OCI-LY3 (cell line): Measurements from ENCODE around the gene NRSN2.

ENCODE experiments used
- H2AFZ ChIP-seq: fragments of 200-600, 300-600 bp; shearing (Covaris generic); 2 replicates; pipeline ENCODE4 v1.6.0; 2014; ENCODE audit warnings: antibody characterized with exemption, low read depth, low read length
- H3K27ac ChIP-seq: fragments of 200-600, 300-600 bp; sonication (generic); 2 replicates; pipeline ENCODE4 v1.5.1; 2014; ENCODE audit warnings: mild to moderate bottlenecking, low read length, moderate library complexity, mixed read lengths
- H3K27me3 ChIP-seq: fragments of 200-600, 300-600 bp; sonication (generic); 2 replicates; pipeline ENCODE4 v1.6.1; 2014; ENCODE audit warnings: low read depth, low read length, mixed read lengths
- H3K36me3 ChIP-seq: fragments of 200-600, 300-600 bp; sonication (generic); replicated peaks from 2 replicates; pipeline ENCODE3; 2014; ENCODE audit warnings: low read depth, low read length, mixed read lengths
- H3K4me1 ChIP-seq: fragments of 300-600, 200-600 bp; sonication (generic); 2 replicates; pipeline ENCODE4 v1.6.1; 2014; ENCODE audit warnings: low read length, mixed read lengths
- H3K4me2 ChIP-seq: fragments of 200-600, 300-600 bp; sonication (generic); 2 replicates; pipeline ENCODE4 v1.6.1; 2014; ENCODE audit warnings: low read length, mixed read lengths
- H3K4me3 ChIP-seq: fragments of 300-600, 200-600 bp; sonication (generic); 2 replicates; pipeline ENCODE4 v1.5.1; 2014; ENCODE audit warnings: antibody characterized with exemption, mild to moderate bottlenecking, low read length, moderate library complexity
- H3K79me2 ChIP-seq: fragments of 300-600, 200-600 bp; shearing (Covaris generic); 2 replicates; pipeline ENCODE4 v1.6.1; 2014; ENCODE audit warnings: mild to moderate bottlenecking, low read length, mixed read lengths
- H3K9ac ChIP-seq: fragments of 300-600, 200-600 bp; shearing (Covaris generic); 2 replicates; pipeline ENCODE4 v1.6.0; 2014; ENCODE audit warnings: mild to moderate bottlenecking, low read length, moderate library complexity
- H3K9me3 ChIP-seq: fragments of 200-600, 300-600 bp; shearing (Covaris generic); 2 replicates; pipeline ENCODE4 v1.6.1; 2014; ENCODE audit warnings: low read length, mixed read lengths; ENCODE audit not compliant: insufficient read depth
- H4K20me1 ChIP-seq: fragments of 200-600, 300-600 bp; sonication (generic); 2 replicates; pipeline ENCODE4 v1.6.1; 2016; ENCODE audit warnings: low read length, mixed read lengths; ENCODE audit not compliant: insufficient read depth
- CTCF ChIP-seq: fragments of 200-600, 300-600 bp; sonication (generic); IDR thresholded peaks from 2 replicates; pipeline ENCODE4 v1.5.1; 2014; ENCODE audit warnings: antibody characterized with exemption, low read length, low read depth
- EZH2phosphoT487 ChIP-seq: fragments of 200-600 bp; shearing (Covaris generic); IDR thresholded peaks from 2 replicates; pipeline ENCODE4 v1.6.1; 2018; ENCODE audit warnings: antibody characterized with exemption, mixed run types, low read depth

Gene NRSN2

DNA sequence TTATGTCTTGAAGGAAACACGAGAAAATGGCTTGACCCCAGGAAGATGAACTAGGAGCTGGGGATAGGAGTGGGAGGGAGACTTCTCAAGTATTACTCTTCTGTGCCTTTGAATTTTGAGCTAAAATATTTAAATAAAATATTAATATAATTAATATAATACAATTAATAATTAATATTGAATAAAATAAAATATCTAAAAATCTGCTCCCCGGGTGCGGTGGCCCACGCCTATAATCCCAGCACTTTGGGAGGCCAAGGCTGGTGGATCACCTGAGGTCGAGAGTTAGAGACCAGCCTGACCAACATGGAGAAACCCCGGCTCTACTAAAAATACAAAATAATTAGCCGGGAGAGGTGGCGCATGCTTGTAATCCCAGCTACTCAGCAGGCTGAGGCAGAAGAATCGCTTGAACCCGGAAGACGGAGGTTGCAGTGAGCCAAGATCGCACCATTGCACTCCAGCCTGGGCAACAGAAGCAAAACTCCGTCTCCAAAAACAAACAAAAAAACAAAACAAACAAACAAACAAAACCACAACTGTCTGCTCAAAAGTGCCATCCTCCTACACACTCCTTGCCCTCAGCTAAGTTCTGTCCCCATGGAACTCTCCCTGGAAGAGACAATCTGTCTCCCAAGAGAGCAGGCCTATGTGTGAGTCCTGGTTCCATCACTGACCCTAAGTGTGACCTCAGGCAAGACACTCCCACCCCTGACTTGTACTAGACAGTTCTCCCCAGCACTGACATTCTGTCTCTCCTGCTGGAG is 20.0 kb downstream of the NRSN2 start:
- no peak for TF ChIP-seq EZH2phosphoT487
- no peak for TF ChIP-seq CTCF
- no peaks in the 10 kb centered on the region for H3K36me3 ChIP-seq
- no peak overlapping the region for H3K9ac ChIP-seq
- no peaks in the 10 kb centered on the region for H3K27me3 ChIP-seq
- H3K4me1 ChIP-seq = peaks cover 14% of the 10 kb centered on the region
- no peak overlapping the region for H3K4me3 ChIP-seq
- H2AFZ ChIP-seq = no peak overlapping the region
- H3K9me3 ChIP-seq = no peaks in the 10 kb centered on the region
- H3K79me2 ChIP-seq = no peaks in the 10 kb centered on the region
- H3K4me2 ChIP-seq = no peak overlapping the region
- no peak overlapping the region for H3K27ac ChIP-seq
- H4K20me1 ChIP-seq = no peaks in the 10 kb centered on the region

GRCh38 chr20:367486-367887 is 20.6 kb downstream of the NRSN2 start:
- Histone ChIP-seq H3K4me1 (peaks cover 16% of the 10 kb centered on the region), H3K9ac (no peak overlapping the region), H3K36me3 (no peaks in the 10 kb centered on the region)

DNA sequence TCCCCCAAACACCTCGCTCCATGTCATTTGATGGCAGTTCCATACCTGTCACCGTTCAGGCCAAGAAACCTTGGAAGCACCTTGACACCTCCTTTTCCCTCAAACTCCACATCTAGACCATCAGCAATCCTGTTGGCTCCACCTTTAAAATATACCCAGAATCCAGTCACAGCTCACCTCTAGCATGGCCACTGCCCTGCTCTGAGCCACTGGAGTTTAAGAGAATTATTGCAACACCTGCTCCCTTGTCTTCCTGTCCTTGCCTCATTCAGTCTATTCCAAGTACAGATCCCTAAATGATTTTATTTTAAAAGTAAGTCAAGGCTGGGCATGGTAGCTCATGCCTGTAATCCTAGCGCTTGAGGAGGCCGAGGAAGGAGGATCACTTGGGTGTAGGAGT is 22.0 kb downstream of the NRSN2 start:
- Histone ChIP-seq H3K4me2 (no peak overlapping the region), H3K79me2 (no peaks in the 10 kb centered on the region), H3K36me3 (no peaks in the 10 kb centered on the region), H3K4me3 (no peak overlapping the region), H2AFZ (no peak overlapping the region), H4K20me1 (no peaks in the 10 kb centered on the region), H3K27ac (no peak overlapping the region), H3K4me1 (peaks cover 18% of the 10 kb centered on the region), H3K27me3 (no peaks in the 10 kb centered on the region), H3K9ac (no peak overlapping the region), H3K9me3 (no peaks in the 10 kb centered on the region)
- TF ChIP-seq CTCF = no peak
- no peak for TF ChIP-seq EZH2phosphoT487

More at GRCh38 chr20:367486-367887, 20.6 kb downstream of the NRSN2 start:
- H3K4me2 ChIP-seq = no peak overlapping the region
- no peak overlapping the region for H3K27ac ChIP-seq
- H4K20me1 ChIP-seq = no peaks in the 10 kb centered on the region
- H3K27me3 ChIP-seq = no peaks in the 10 kb centered on the region
- H3K79me2 ChIP-seq = no peaks in the 10 kb centered on the region
- no peak overlapping the region for H3K4me3 ChIP-seq
- no peaks in the 10 kb centered on the region for H3K9me3 ChIP-seq
- TF ChIP-seq EZH2phosphoT487 = no peak
- no peak for TF ChIP-seq CTCF
- H2AFZ ChIP-seq = no peak overlapping the region

DNA sequence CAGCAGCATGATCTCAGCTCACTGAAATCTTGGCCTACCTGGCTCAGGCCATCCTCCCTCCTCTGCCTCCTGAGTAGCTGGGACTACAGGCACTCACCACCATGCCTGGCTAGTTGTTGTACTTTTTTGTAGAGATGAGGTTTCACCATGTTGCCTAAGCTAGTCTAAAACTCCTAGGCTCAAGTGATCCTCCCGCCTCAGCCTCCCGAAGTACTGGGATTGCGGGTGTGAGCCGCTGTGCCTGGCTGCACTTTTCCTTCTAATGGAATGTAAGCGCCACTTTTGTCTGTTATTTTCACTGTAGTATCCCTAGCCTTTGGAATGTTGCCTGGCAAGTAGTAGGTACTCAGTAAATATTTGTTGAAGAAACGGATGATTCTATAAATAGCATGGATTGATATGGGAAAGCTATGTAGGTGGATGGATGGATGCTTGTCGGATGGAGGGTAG is 23.3 kb downstream of the NRSN2 start:
- Histone ChIP-seq H3K4me3 (no peak overlapping the region), H3K9ac (no peak overlapping the region), H4K20me1 (no peaks in the 10 kb centered on the region), H3K36me3 (no peaks in the 10 kb centered on the region), H3K27me3 (no peaks in the 10 kb centered on the region), H2AFZ (no peak overlapping the region), H3K9me3 (no peaks in the 10 kb centered on the region), H3K27ac (no peak overlapping the region), H3K4me2 (no peak overlapping the region), H3K4me1 (peaks cover 13% of the 10 kb centered on the region), H3K79me2 (no peaks in the 10 kb centered on the region)
- no peak for TF ChIP-seq CTCF
- no peak for TF ChIP-seq EZH2phosphoT487
